Measurements from ENCODE around the gene SLC50A1.

SLC50A1 gene

GRCh38 chr1:155185783-155186066 lies 50.1 kb downstream of the SLC50A1 start:
- no peak for DNase-seq

DNA sequence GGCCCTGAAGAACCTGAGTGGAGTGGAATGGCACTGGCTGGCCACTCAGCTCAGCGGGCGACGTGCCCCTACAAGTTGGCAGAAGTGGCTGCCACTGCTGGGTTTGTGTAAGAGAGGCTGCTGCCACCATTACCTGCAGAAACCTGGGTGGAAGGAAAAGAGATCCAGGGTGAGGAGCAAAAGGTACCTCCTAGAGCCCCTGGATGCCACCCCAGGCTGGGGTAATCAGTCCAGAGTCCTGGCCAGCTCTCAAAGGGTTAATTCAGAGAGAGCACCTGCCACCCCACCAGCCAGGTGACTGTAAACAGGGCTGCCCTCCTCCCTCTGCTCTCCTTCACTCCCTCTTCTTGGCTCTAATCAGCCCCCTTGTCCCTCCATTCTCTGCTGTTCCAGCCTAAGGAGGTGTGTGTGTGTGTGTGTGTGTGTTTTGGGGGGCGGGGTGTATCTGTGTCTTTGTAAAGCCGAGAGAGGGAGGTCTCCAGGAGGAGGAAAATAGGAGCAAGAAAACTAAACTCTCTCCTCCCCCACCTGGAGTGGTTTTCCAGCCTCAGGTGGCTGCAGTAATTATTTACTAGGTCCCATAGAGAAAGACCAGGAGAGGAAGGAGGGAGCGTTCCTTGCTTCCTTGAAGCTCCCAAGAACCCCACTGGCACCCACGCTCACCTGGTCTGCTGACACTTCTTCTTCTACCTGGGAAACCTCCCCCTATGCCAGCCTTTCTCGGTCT lies 50.6 kb downstream of the SLC50A1 start:
- DNase-seq: peak; percentile 54

DNA sequence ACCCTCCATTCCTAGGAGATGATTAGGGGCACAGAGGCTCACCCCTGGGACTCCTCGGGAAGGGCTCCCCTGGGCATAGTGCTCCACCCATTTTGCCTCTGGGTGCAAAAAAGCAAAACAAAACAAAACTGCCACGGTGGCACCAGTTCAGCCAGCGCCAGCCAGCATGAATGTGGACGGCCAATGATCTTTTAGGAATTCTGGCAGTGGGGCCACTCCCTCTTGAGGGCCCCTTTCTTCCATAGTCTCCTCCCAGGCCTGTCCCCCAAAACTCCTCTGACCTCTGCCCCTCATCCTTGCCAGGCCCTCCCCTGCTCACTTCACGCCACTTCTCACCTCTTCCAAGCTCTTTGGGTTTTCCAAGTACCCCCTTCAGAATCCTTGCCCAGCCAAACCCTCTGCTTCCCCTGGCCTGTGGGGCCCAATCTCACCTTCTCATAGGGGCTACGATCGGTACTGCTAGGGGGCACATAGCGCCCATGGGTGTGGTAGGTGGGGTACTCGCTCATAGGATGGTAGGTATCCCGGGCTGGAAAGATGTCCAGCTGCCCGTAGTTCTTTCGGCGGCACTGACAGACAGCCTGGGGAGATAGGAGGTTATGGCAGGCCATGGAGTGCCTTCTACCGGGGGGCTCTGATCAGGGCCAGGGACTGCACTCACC lies 51.3 kb downstream of the SLC50A1 start:
- no peak for DNase-seq

GRCh38 chr1:155187456-155187891 lies 51.8 kb downstream of the SLC50A1 start:
- no peak for DNase-seq

- DNase-seq: no peak
Measured at GRCh38 chr1:155188268-155188667, 52.6 kb downstream of the SLC50A1 start.

Measured in NCI-H2029 (cell line).